Activated CD4-positive, CD25-positive, alpha-beta regulatory T cell treated with anti-CD3 and anti-CD28 coated beads, Interleukin-2, amount 50 U/mL, for 72 hours (primary cell): Measurements from ENCODE around the gene CRTC2.

Source experiments
- DNase-seq: peaks from one replicate; pipeline ENCODE4 v3.0.0; 2021

Gene CRTC2

GRCh38 chr1:153945795-153946621 is 12.4 kb downstream of the CRTC2 start:
- DNase-seq: peak; percentile 79

GRCh38 chr1:153945131-153945794 is 13.1 kb downstream of the CRTC2 start:
- peak; percentile 62 for DNase-seq

- no peak for DNase-seq
Observed at GRCh38 chr1:153944827-153945117, 13.6 kb downstream of the CRTC2 start.

DNA sequence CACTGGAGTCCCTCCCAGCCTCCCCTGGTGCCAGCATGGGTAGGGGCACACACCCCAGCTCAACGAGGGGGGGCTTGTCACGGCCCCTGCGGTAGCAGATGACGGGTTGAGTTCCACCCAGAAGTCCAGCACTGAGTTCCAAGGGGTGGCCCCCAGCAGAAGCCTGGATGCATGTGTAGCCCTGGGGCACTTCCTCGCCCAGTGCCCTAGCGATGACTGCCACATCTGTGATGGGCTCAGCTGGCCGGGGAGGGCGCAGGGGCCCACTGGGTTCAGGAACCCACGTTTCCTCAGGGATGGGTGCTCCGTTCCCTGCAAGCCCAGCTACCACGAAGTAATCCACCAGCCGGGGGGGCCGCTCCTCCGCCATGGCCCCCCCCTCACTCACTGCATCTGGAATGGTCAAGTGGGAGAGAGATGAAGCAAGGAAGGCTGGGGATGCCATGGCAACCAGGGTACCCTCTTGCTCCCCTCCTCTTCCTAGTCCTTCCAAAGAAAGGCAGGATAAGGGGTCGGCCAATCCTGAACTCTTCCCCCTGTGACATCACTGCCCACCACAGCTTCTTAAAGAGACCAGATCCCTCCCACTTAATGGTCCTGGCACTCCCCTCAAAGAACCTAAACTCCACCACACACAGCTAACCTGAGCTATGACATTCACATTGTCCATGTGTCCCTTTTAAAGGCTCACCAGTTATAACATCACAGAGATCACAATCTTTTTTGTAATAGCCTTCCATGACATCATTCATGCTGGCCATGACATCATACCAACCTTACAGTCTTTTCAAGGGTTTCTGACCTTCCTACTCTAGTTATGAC is 14.2 kb downstream of the CRTC2 start:
- no peak for DNase-seq

DNA sequence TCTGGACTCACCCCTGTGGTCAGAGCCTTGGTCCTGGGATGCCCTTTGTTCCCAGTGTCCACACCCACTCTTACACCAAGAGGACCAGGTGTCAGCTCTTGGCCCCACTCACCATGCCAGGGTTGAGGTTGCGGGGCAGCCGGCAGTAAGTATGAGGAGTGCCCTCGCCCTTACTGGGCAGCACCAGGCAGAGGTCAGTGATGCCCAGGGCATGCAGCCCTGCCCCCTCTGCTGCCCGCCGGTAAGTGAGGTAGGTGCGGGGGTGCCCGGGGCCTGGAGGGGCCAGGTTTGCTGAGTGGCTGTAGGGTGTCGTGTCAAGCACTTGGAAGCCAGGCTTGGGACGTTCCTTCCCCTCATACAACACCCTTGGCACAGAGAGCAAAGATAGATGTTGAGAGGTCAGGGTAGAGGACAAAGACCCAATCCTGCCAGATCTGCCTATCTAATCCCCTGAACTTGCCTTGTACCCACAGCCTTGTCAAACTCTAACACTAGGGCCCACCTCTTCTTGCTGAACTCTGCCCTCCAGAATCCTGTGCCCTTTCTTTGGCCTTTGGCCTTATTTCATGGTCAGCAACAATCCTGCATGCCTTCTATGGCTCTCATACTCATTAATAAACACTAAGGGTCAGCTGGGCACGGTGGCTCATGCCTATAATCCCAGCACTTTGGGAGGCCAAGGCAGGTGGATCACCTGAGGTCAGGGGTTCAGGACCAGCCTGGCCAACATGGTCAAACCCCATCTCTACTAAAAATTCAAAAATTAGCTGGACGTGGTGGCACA is 15.5 kb downstream of the CRTC2 start:
- no peak for DNase-seq

- DNase-seq: no peak
Observed at GRCh38 chr1:153941826-153942725, 16.3 kb downstream of the CRTC2 start.

- no peak for DNase-seq
Observed at GRCh38 chr1:153940756-153941155, 17.7 kb downstream of the CRTC2 start.

DNA sequence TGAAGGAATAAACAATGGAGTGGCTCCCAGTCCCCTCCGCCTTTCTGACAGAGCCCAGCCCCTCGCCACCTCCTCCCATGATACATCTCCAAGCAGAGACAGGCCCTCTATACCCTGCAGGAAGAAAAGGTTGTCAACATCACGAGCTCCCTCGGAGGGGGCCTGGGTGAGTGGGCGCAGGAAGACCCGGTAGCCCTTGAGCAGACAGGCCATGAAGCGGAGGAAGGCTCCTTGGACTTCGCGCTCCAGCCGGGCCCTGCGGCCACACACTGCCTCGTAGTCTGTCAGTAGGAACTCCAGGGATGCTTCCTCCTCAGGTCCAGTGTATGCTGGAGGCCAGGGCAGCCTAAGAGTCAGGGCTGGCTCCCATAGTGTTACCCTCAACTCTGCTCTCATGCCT is 18.9 kb downstream of the CRTC2 start:
- no peak for DNase-seq

DNA sequence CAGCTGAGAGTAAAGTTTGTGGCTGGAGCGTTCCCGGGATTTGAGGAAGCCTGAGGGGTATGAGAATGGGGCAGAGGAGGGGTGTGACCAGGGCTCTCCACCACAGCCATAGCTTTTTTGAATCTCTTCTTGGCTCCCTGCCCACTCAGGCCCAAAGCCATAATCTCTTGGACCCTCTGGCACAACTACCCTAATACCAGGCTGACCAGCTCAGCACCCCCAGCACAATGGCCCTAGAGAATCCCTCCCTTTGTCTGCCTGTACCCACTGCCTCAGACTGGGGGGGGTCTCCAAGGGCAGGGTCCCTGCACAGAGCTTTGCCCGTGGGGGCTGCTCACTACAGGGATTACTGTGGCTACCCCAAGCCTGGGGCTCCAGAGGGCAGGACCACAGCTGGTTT is 19.4 kb downstream of the CRTC2 start:
- DNase-seq: no peak

DNA sequence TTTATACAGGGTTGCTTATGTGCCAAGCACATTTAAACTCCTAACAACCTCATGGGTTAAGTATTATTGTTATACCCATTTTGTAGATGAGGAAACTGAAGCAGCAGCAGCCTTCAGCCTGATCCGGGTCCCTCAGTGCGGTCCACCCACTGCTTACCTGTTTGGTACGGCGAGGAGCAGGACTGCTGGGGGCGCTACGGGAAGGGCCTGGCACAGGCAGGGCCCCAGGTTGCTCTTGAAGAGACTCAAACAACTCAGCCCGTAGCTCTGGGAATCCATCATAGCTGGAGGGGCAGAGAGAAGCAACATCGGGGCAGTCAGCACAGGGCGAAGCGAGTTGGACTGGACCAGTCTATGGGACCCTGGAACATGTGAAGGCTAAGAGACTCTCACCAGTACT is 21.1 kb downstream of the CRTC2 start:
- no peak for DNase-seq

DNA sequence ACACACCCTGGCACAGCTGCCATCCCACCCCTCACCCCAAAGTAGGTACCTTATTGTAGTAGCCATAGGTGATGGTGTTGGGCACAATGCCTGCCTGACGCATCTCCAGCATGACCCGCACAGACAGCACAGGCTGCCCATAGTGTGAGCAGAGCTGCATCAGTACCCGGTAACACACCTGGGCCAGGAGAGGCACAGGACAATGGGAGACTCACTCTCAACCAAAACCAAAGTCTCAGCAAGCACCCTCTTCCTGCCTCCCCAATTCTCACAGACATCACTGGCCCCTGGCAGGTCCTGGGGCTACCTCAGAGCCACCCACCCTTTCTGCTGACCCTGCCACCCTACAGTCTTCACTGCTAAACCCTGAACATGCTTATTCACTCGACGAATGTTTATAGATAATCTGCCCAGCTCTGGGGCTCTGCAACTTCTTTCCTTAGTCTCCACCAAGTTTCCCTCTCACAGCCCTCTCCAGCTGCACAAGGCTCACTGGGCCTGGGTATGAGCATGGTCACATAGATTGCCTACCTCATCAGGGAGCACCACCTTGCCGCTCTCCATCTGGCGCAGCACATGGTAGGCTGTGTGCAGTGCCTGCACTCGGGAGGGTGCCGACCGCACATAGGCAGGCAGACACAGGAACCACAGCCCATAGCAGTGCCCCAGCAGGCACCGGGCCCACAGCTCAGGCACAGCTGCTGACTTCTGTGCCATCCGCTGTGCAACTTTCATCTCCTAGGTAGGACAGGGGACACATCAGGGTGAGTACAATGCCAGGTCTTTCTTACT is 22.2 kb downstream of the CRTC2 start:
- no peak for DNase-seq

DNA sequence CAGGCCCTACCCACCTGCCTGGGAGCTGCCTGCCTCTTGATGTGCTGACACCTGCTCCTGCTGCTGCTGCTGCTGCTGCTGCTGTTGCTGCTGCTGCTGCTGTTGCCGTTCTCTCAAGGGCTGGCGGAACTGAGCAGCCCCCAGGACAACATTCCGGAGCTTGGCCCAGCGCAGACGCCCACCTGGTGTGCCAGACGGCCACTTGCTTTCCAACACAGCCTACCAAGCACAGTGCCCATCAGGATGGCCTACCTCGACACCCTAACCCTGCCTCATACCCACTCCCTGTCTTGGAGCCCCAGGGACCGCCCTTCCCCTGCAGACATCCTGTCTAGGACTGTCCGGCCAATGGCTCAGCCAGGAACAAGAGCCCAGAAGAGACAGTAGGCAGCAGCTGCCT is 23.7 kb downstream of the CRTC2 start:
- DNase-seq: no peak

GRCh38 chr1:153933955-153934354 is 24.5 kb downstream of the CRTC2 start:
- no peak for DNase-seq

GRCh38 chr1:153933430-153933829 is 25.0 kb downstream of the CRTC2 start:
- DNase-seq: no peak

GRCh38 chr1:153932156-153933131 is 26.0 kb downstream of the CRTC2 start:
- DNase-seq: no peak

DNA sequence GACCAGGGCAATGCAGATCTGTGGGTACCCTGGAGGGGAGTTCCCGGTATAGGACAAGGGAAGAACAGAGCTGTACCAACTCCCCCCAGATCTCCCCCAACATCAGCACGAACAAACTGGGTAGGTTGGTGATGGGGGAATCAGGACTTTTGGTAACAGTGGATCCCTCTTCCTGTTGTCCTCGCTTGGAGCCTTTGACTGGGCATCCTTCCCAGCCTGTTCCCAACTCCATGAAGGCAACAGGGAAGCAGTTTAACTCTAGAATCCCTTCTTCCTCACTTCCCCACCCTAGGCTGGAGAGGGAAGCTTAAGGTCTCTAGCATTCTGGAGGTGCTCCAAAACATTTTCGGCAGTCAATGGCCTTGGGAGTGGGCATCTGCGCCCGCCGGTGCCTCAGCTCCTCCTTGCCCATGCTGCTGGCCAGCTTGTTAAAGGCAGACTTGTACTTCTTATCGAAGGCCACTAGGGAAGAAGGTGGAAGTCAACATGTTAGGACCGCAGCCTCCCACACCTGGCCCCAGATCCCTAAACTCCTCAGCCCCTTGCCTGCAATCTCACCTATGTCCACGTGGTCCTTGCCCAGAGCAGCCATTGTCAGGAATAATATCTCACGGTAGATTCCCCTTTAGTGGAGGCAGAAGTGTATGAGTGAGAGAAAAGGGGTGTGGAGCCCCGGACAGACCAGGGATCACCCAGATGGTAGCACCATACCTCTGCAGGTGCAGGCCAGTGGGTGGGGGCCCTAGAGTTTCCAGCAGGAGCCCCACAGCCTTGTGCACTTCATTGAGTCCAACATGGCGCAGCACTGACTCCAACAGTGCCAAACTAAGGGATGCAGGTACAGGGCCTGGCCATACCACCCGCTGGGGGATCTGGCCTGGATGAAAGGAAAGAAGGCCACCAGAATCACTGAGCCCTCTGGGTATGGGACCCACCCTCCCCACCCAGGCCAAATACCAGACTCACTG is 28.1 kb downstream of the CRTC2 start:
- no peak for DNase-seq

DNA sequence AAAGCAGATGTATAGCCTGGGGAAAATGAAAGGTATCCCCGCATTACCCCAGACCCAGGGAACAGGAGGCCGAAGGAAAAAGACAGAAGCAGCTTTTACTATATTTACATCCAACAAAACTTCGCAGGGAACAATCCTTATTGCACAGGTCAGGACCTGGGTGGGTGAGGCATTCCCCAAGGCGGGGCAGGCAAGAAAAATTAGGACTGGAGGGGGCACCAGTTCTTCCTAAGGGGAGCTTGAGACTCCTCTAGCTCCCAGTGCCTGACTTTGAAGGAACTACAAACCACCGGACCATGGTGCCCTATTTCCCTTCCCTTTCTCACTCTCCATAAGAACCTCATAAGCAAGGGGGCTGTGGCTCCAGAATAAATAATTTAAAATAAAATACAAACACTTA is 29.0 kb downstream of the CRTC2 start:
- DNase-seq: no peak

DNA sequence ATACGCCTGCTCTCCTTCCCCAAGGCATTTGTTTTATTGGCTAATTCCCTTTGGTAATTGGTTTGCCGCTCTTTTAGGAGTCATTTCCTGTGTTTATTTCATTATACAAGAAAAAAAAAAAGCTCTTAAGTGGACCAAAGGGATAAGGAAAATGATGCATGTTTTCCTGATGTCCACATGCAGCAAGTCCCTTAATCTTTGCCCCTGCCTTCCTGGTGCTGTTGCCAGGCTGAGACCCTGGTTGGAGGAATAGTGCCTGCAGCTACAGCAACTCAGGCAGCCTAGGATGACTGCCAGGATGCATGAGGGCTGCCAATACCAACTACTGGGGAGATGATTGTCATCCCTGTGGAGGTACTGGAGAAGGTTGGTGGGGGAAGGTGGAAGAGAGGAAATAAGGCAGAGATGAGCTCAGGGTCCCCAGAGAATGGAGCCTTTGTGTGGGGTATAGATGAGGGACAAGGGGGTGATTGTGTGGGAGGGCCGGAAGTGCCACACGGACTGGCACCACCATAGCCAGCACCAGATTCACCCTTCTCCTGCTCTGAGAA is 29.5 kb downstream of the CRTC2 start:
- no peak for DNase-seq
